Tibial nerve (tissue), 3 donors: ENCODE measurements around the gene ESYT2.

Source experiments
- CTCF ChIP-seq, 5 experiments: fragments of 200-600 bp in 3 of 5; fragments of 450-650 bp in 2 of 5; sonication (generic) in 3 of 5; IDR thresholded peaks; one replicate each; pipeline ENCODE4 v1.5.1; 2016 to 2019; ENCODE audit warnings: antibody characterized with exemption in 5 of 5, mild to moderate bottlenecking in 3 of 5, moderate library complexity in 2 of 5
- POLR2A ChIP-seq, 2 donors: fragments of 450-650 bp; IDR thresholded peaks; one replicate each; pipeline ENCODE4 v1.6.1; 2017; ENCODE audit warnings: antibody characterized with exemption in 2 of 2, mild to moderate bottlenecking in 2 of 2, moderate library complexity in 2 of 2

- TF ChIP-seq CTCF (IDR thresholded peaks at IDR 0.05), result no peak
- TF ChIP-seq POLR2A (IDR thresholded peaks at IDR 0.05), result no peak
Observed at GRCh38 chr7:158720112-158720511, 109.2 kb downstream of the ESYT2 start.
